Activated CD4-positive, CD25-positive, alpha-beta regulatory T cell treated with anti-CD3 and anti-CD28 coated beads, Interleukin-2, amount 50 U/mL, for 72 hours (primary cell): ENCODE measurements around the gene MYLK2.
"Not testable (repeated sequence)": the region's sequence is repeated elsewhere in the genome, so short reads cannot be mapped to it uniquely, and the experiment has no call there.

ENCODE experiments used
- DNase-seq: peaks from one replicate; pipeline ENCODE4 v3.0.0; 2021

MYLK2 gene

GRCh38 chr20:31819083-31819784 is at the start of gene MYLK2:
MYLK2 (plus strand) TSS chr20:31819356; CDS start chr20:31819581, 225 bp downstream.
- DNase-seq = no peak

GRCh38 chr20:31769681-31770080 is 49.5 kb upstream of the MYLK2 start:
- DNase-seq = no peak

- no peak for DNase-seq
These were observed 48.9 kb upstream of the MYLK2 start for GRCh38 chr20:31770243-31770642.

- no peak for DNase-seq
These were observed 44.7 kb upstream of the MYLK2 start for GRCh38 chr20:31774408-31774807.

- DNase-seq = no peak
These were observed 38.3 kb upstream of the MYLK2 start for GRCh38 chr20:31780839-31781238.

- DNase-seq = no peak
These were observed 37.2 kb upstream of the MYLK2 start for GRCh38 chr20:31781945-31782344.

GRCh38 chr20:31784354-31785044 is 34.7 kb upstream of the MYLK2 start:
- DNase-seq = no peak

GRCh38 chr20:31785089-31785488 is 34.1 kb upstream of the MYLK2 start:
- DNase-seq = no peak

GRCh38 chr20:31788578-31788977 is 30.6 kb upstream of the MYLK2 start:
- DNase-seq = no peak

- DNase-seq = no peak
These were observed 28.8 kb upstream of the MYLK2 start for GRCh38 chr20:31790401-31790800.

GRCh38 chr20:31797364-31797763 is 21.8 kb upstream of the MYLK2 start:
- no peak for DNase-seq

- DNase-seq = no peak
These were observed 17.6 kb upstream of the MYLK2 start for GRCh38 chr20:31801508-31801907.

GRCh38 chr20:31803552-31804291 is 15.4 kb upstream of the MYLK2 start:
- no peak for DNase-seq

GRCh38 chr20:31806564-31807355 is 12.4 kb upstream of the MYLK2 start:
- no peak for DNase-seq

- DNase-seq = no peak
These were observed 10.7 kb upstream of the MYLK2 start for GRCh38 chr20:31808481-31808880.

GRCh38 chr20:31809661-31810060 is 9.5 kb upstream of the MYLK2 start:
- DNase-seq = no peak

GRCh38 chr20:31811198-31811597 is 8.0 kb upstream of the MYLK2 start:
- DNase-seq = no peak

- DNase-seq = no peak
These were observed 7.1 kb upstream of the MYLK2 start for GRCh38 chr20:31811796-31812728.

GRCh38 chr20:31813611-31814010 is 5.5 kb upstream of the MYLK2 start:
- DNase-seq = no peak

- DNase-seq = not testable (repeated sequence)
These were observed 5.0 kb upstream of the MYLK2 start for GRCh38 chr20:31814142-31814541.

GRCh38 chr20:31815408-31816188 is 3.6 kb upstream of the MYLK2 start:
- DNase-seq = peak; percentile 18
